Testis (tissue), 2 donors: Measurements from ENCODE around the gene RHOT1.

Source experiments
- POLR2A ChIP-seq: fragments of 450-650 bp; IDR thresholded peaks from one replicate; pipeline ENCODE4 v1.6.1; 2017; ENCODE audit warnings: antibody characterized with exemption, mild to moderate bottlenecking, moderate library complexity
- TF ChIP-seq, protein P1 (sequence below), 3 experiments: fragments of 450-650 bp in 2 of 3; fragments of 200-600 bp in 1 of 3; sonication (generic) in 1 of 3; IDR thresholded peaks; one replicate each; pipeline ENCODE4 v1.5.1; 2016 to 2019; ENCODE audit warnings: antibody characterized with exemption in 3 of 3, mild to moderate bottlenecking in 2 of 3, moderate library complexity in 1 of 3

DNA sequence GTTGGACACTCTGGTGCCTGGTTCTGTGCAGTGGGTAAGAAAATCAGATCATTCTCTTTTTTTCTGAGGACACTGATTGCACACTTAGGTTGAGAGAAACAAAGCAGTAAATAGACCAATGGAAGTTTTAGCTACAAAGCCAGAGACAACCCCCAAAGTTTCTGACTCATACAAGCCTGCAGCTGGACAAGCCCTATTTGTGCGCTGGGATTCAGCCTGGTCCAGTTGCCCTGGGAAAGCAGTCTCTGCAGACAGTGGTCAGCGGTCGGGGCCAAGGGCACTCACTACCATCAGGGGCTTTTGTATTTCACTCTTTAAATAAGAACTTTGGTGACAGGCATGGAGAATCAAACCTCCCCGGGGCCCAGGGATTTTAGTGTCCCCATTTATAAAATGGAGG lies 117.3 kb downstream of the RHOT1 start:
- TF ChIP-seq POLR2A: no peak
- TF ChIP-seq, protein P1, sequence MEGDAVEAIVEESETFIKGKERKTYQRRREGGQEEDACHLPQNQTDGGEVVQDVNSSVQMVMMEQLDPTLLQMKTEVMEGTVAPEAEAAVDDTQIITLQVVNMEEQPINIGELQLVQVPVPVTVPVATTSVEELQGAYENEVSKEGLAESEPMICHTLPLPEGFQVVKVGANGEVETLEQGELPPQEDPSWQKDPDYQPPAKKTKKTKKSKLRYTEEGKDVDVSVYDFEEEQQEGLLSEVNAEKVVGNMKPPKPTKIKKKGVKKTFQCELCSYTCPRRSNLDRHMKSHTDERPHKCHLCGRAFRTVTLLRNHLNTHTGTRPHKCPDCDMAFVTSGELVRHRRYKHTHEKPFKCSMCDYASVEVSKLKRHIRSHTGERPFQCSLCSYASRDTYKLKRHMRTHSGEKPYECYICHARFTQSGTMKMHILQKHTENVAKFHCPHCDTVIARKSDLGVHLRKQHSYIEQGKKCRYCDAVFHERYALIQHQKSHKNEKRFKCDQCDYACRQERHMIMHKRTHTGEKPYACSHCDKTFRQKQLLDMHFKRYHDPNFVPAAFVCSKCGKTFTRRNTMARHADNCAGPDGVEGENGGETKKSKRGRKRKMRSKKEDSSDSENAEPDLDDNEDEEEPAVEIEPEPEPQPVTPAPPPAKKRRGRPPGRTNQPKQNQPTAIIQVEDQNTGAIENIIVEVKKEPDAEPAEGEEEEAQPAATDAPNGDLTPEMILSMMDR (IDR thresholded peaks at IDR 0.05): no peak
